HG03097 (cell line): ENCODE measurements around the gene SLC5A3.

Experiments
- ATAC-seq: cut with Tn5 transposase; IDR thresholded peaks from one replicate; pipeline ENCODE4 v1.9.1; 2021; ENCODE audit not compliant: unreplicated experiment, low FRiP score

SLC5A3 gene

DNA sequence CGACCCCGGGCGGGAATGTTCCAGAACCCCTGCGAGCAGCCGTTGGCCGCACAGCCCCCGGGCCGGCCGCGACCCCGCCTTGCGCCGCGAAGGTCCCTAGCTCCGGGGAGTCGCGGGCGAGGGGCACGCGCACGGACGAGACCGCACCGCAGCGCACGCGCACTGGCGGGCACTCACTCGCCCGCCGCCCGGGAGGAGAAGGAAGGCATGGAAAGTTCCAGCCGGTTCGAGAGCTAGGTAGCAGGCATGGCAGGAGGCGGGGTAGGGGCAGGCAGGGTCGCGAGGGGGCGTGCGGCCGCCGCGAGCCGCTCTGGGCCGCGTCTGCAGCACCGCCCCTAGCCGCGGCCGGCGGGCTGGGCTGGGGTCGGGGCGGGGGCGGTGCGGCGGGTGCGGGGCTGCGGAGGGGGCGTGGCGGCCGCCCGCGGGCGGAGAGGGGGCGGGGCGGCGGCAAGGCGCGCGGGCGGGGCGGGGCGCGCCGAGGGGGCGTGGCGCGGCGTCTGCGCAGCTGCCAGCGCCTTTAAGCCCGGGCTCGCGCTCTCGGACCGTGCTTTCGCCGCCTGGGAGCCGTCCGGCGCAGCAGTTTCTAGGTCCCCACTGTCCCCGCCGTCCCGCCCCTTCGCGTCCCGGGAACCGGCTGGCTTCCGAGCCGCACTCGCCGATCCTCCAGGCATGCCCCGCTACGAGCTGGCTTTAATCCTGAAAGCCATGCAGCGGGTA lies at the start of gene SLC5A3, which contains the start of gene MRPS6:
SLC5A3 (plus strand) TSS at position 547 of the 717 bp plus-strand sequence. CDS start 21,621 bp downstream, outside the sequence.
MRPS6 (plus strand) TSS at position 547 of the 717 bp plus-strand sequence; CDS start at position 670, 123 bp downstream.
- ATAC-seq: peak; percentile 67

GRCh38 chr21:34023691-34024373 lies 49.5 kb upstream of the SLC5A3 start:
- no peak for ATAC-seq

DNA sequence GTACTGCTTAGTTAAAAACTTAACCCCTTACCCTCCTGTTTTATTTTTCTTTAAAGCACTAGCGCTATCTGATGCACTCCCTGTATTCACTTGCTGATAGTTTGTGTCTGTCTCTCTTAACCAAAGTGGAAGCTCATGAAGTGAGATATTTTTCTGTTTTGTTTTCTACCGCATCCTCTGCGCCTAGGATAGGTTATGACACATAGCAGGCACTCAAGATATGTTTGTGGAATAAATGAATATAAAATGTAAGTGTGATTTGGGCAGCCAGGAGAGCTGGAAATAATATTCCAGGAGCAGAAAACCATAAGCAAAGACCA lies 49.0 kb upstream of the SLC5A3 start:
- no peak for ATAC-seq

DNA sequence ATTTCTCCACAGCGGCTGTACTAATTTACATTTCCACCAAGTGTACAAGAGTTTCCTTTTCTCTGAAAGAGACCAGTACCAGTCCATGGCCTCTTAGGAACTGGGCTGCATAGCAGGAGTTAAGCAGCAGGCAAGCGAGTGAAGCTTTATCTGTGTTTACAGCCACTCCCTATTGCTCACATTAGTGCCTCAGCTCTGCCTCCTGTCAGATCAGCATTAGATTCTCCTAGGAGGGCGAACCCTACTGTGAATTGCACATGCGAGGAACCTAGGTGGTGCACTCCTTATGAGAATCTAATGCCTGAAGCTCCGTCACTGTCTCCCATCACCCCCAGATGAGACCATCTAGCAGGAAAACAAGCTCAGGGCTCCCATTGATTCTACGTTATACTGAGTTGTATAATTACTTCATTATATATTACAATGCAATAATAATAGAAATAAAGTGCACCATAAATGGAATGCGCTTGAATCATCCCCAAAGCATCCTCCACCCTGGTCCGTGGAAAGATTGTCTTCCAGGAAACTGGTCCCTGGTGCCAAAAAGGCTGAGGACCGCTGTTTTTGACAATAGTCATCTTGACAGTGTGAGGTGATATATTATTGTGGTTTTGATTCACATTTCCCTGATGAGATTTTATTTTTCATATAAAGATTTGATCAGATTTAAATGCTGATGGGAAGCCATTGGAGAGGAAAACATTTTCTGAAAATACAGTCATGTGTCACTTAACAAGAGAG lies 45.5 kb upstream of the SLC5A3 start:
- no peak for ATAC-seq

- no peak for ATAC-seq
These were observed 43.4 kb upstream of the SLC5A3 start for GRCh38 chr21:34029743-34030528.

- ATAC-seq: no peak
These were observed 41.5 kb upstream of the SLC5A3 start for GRCh38 chr21:34031835-34032370.

DNA sequence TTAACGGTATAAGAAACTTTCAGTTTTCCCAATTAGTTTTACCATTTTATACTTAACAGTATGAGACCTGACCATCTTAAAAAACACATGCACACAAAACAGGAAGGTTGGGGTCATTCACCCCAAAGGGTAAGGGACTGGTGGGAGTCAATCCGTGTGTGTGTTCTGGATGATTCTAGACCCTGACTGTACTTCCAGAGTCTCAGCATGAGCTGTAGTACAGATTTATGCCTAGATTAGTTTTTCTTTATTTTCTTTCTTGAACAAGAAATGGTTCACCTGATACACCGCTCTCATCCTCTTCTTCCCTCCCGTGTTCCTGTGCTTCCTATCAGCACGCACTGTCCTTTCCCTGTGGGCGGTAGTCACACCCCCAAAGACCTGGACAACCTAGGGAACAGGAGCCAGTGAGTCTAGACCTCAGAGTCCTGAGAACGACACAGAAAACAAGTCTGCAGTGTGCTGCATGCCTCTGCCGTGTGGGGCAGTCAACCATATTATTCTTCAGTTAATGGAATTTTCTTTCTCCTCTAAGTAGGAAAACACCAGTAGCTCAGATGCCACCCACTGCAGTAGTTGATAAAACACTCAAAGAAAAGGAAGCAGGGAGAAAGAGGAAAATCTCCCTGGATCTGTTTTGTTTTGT lies 38.9 kb upstream of the SLC5A3 start:
- ATAC-seq: no peak

DNA sequence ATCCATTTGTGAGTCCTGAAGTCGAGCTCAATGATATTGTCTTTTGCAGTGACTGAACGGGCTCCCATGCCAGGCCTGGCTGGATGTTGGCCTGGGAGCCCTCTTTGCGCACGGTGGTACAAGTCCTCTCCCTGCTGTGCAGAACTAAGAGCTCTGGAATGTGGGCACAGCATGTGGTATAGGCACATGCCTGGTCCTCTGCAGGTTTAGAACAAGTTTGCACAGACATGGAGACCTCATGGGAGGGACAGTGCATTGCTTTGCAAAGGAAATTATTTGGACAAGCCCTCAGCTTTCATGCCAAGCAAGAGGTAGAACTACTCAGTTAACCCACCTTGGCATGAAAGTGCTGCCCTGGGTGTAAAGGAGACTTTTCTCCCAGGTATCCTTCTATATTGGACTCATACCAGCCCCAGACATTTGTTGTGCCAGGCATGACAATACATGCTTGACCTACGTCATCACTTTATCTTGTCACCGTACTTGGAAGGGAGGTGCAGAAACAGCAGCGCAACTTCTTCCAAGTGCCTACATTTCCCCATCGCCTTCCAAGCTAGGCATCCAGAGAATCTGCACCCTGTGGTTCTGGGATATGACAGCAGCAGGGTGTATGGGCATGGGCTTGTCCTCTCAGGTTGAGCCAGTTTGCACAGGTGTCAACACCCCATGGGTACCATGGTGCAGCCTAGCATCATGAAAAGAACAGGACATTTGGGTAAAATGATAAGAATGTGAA lies 37.6 kb upstream of the SLC5A3 start:
- ATAC-seq: no peak

- ATAC-seq: no peak
These were observed 36.2 kb upstream of the SLC5A3 start for GRCh38 chr21:34037009-34037795.

GRCh38 chr21:34039678-34040382 lies 33.5 kb upstream of the SLC5A3 start:
- ATAC-seq: no peak

GRCh38 chr21:34042735-34043134 lies 30.6 kb upstream of the SLC5A3 start:
- ATAC-seq: no peak

GRCh38 chr21:34043333-34043732 lies 30.0 kb upstream of the SLC5A3 start:
- ATAC-seq: no peak

DNA sequence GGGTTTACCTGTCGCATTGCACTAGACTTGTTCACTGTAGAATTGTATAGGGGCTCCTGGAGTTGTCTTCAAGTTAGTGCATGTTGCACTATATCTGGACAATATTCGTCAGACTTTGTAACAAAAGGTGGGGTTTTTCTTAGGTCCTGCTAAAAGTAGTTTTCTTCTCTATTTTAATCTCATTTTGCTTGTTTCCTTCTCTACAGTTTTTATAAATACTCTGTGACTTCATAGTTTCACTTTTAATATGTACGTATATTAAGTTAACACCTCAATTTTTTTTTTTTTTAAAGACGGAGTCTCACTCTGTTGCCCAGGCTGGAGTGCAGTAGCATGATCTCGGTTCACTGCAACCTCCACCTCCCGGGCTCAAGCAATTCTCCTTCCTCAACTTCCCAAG lies 26.5 kb upstream of the SLC5A3 start:
- no peak for ATAC-seq

DNA sequence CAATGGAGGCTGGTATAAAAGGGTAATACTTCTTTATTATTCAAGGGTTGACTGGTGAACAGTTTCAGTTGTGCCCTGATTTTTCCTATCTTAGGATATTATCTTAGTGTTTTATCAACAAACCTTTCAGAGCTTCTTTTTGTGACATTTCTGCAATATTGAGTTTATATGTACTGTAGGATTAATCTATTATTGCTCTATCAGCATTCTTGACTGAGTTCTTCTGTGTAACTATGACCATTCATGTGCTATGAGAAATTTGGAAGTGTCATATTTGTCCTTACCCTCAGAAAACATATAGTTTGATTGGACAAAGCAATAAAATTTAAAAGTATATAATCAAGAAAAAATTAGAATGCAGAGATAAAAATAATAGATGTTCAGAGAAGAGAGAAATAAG lies 25.5 kb upstream of the SLC5A3 start:
- no peak for ATAC-seq

DNA sequence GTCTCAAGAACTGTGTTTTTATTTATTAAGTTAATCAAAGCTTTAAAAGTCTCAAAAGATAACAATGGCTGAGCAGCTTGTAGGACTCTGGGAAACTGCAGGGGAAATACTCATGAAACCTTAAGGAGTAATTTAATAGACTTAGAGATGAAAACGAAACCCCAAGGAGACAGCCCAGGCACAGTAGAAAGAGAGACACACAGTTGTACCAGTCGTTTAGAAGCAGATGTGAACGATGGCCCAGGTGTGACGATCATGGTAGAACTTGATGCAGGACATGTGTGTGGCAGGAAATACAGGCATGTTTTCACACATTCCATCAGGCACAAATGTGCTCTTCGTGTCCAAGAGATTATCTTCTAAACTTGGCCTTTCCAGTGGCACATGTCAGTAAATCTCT lies 21.2 kb upstream of the SLC5A3 start:
- ATAC-seq: no peak

DNA sequence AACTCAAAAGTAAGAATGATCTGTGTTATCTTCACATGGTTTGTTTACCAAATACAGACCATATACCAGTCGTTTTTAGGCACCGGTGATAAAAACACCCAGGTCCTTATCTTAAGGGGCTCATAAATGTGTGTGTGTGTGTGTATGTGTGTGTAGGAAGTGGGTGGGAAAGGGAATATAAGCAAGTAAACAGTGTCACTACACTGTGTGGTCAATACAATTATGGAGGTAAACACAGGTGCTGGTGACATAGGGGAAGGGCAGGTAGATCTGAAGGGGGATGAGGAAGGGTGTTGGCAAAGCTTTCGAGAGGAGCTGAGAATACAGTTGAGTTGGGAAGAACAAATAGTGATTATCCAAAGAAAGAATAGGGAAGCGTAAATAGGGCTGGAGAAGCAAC lies 19.1 kb upstream of the SLC5A3 start:
- ATAC-seq: no peak

- no peak for ATAC-seq
These were observed 17.8 kb upstream of the SLC5A3 start for GRCh38 chr21:34055615-34056014.

DNA sequence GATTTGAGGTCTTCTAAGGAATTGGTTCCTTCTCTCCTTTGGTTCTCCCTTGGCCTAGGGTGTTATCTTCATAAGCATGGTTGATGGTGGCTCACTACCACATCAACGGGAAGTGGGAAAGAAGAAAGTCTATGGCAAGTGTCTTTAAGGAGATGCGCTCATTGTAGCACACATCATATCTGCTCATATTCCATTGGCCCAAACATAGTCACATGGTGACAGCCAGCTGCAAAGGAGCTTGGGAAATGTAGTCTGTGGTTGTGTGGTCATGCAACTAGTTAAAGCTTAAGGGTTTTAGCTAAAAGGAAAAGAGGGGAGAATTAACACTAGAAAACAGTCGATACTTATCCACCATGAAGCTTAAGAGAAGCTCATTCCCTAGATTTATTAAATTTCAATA lies 11.4 kb upstream of the SLC5A3 start:
- ATAC-seq: no peak
